ENCODE measurements around the gene CORO2B.

DNA sequence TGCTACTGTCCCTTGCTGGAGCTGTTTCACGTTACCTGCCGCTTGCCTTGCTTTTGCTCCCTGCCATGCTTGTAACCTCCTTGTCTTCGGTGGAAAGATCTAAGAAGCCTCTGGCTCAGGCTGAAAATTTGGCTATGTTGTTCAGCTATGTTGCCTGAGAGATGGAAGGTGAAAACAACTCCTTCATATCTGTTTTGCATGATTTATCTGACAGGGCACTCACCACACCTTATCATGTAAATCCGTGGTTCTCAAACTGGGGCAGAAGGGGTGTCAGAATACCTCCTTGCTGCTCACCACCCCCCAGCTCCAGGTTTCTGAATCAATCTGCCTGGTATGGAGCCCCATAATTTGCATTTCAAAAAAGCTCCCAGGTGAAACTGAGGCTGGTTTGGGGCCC lies 6.5 kb upstream of the CORO2B start:
- TF ChIP-seq, protein P1, sequence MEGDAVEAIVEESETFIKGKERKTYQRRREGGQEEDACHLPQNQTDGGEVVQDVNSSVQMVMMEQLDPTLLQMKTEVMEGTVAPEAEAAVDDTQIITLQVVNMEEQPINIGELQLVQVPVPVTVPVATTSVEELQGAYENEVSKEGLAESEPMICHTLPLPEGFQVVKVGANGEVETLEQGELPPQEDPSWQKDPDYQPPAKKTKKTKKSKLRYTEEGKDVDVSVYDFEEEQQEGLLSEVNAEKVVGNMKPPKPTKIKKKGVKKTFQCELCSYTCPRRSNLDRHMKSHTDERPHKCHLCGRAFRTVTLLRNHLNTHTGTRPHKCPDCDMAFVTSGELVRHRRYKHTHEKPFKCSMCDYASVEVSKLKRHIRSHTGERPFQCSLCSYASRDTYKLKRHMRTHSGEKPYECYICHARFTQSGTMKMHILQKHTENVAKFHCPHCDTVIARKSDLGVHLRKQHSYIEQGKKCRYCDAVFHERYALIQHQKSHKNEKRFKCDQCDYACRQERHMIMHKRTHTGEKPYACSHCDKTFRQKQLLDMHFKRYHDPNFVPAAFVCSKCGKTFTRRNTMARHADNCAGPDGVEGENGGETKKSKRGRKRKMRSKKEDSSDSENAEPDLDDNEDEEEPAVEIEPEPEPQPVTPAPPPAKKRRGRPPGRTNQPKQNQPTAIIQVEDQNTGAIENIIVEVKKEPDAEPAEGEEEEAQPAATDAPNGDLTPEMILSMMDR (IDR thresholded peaks at IDR 0.05): no peak
- no peak for TF ChIP-seq POLR2A (IDR thresholded peaks at IDR 0.05)

All from uterus (tissue), 2 donors.